ENCODE measurements around the gene KANSL1. TPM values are rescaled to one million over a fixed set of nuclear protein-coding genes. Genes with fewer than 3 reads are reported as not detected.

Gene KANSL1
- total and polyA plus RNA-seq, 2 of the 4 experiments (the other 2 are of a cell fraction): 19.1 to 49.6 TPM

GRCh38 chr17:46039592-46040186, 153.5 kb downstream of the KANSL1 start:
- H4K5ac ChIP-seq (ENCODE audit: low read depth, low read length): no peak overlapping the region

More at GRCh38 chr17:46039592-46040186, 153.5 kb downstream of the KANSL1 start:
- Histone ChIP-seq H3K9me1 (ENCODE audit: insufficient read depth, low read length) (no peaks in the 10 kb centered on the region), H2BK5ac (ENCODE audit: low read depth, low read length, poor library complexity, severe bottlenecking) (no peak overlapping the region), H2BK15ac (ENCODE audit: low read depth, low read length) (no peak overlapping the region), H3K4ac (ENCODE audit: low read depth, low read length) (no peak overlapping the region), H3K4me3 (ENCODE audit: insufficient read depth, low read depth, low read length) (no peak overlapping the region), H3K4me2 (ENCODE audit: low read depth, low read length) (no peak overlapping the region), H2AK9ac (replicated peaks; ENCODE audit: low read depth, low read length, poor library complexity) (no peak overlapping the region), H3K79me1 (ENCODE audit: low read depth in 1 of 2, low read length in 2 of 2) (peaks cover 33 to 40% of the 10 kb centered on the region in 2 experiments), H3K36me3 (ENCODE audit: control insufficient read depth, insufficient read depth, low read length) (peaks cover 46% of the 10 kb centered on the region), H4K8ac (ENCODE audit: low read depth in 2 of 2, low read length in 2 of 2) (no peak overlapping the region), H3K27me3 (ENCODE audit: control insufficient read depth, insufficient read depth, low read length) (no peaks in the 10 kb centered on the region), H2BK20ac (ENCODE audit: low read depth, low read length) (no peak overlapping the region), H3K56ac (ENCODE audit: extremely low read depth, insufficient read depth, low read length) (no peak overlapping the region), H3K27ac (ENCODE audit: insufficient read depth, low read length) (no peak overlapping the region), H2AK5ac (ENCODE audit: low read depth, low read length) (no peak overlapping the region), H4K20me1 (ENCODE audit: insufficient read depth, low read length) (peaks cover 10% of the 10 kb centered on the region; the same call in 1 of the 2 replicates), H4K91ac (ENCODE audit: insufficient read depth, low read depth, low read length) (no peak overlapping the region), H3K23ac (ENCODE audit: low read depth, low read length) (no peak overlapping the region), H3K9me3 (ENCODE audit: control insufficient read depth, insufficient read depth, low read length) (no peaks in the 10 kb centered on the region), H3K4me1 (ENCODE audit: control insufficient read depth, insufficient read depth, low read length) (no peaks in the 10 kb centered on the region), H3K14ac (replicated peaks; ENCODE audit: low read depth, low read length) (no peak overlapping the region), H3K18ac (ENCODE audit: low read depth, low read length) (no peak overlapping the region), H2BK120ac (ENCODE audit: low read depth, low read length) (no peak overlapping the region), H2AFZ (replicated peaks; ENCODE audit: low read length, poor library complexity) (no peak overlapping the region), H3K9ac (ENCODE audit: low read depth, low read length) (no peak overlapping the region)
- no TSS peak for BruUV-seq (replicated peaks)
- WGBS, 2 experiments (ENCODE audit: extremely low coverage in 2 of 2, insufficient read length in 1 of 2): 80% methylated on average over 1 of the region's 5 CpGs; no CpG with 5 or more reads in 1 of the 2 experiments
- ChIA-PET CTCF (interaction anchor here (0.8 kb wide), 1 partner anchor 153 kb away, joined by 3 read pairs; the partner anchor contains the start of gene KANSL1), POLR2A (ENCODE audit: unreplicated experiment) (no interaction called here)
- intact Hi-C loops (cut with micrococcal nuclease) (loop anchor here (10.0 kb wide), 1 partner anchor 55 kb away; no protein-coding TSS in a partner anchor), dilution Hi-C loops (cut with HindIII; ENCODE audit: low sequenced_read_pairs, unreplicated experiment) (no loop called here), in situ Hi-C loops (cut with MboI; ENCODE audit: low sequenced_read_pairs) (no loop called here)
- DNase-seq (no peak), ATAC-seq (ENCODE audit: low read depth) (no peak)
- TF ChIP-seq MAZ (IDR thresholded peaks at IDR 0.05; ENCODE audit: borderline replicate concordance, low read depth, low read length) (no peak), FOS (IDR thresholded peaks at IDR 0.05; ENCODE audit: low read depth, low read length) (no peak), CEBPB (IDR thresholded peaks at IDR 0.05; ENCODE audit: low read depth, low read length) (no peak), RCOR1 (IDR thresholded peaks at IDR 0.05; ENCODE audit: insufficient replicate concordance, low read length) (no peak), RFX5 (IDR thresholded peaks at IDR 0.05; ENCODE audit: low read depth, low read length) (no peak), ELK1 (IDR thresholded peaks at IDR 0.05; ENCODE audit: borderline replicate concordance, low read depth, low read length) (no peak), RAD21 (IDR thresholded peaks at IDR 0.05; ENCODE audit: low read length) (no peak), CHD1 (IDR thresholded peaks at IDR 0.05; ENCODE audit: low read depth, low read length) (no peak), MAFK (IDR thresholded peaks at IDR 0.05; ENCODE audit: low read depth, low read length) (no peak), NFE2L2 (IDR thresholded peaks at IDR 0.05; ENCODE audit: low read depth, low read length) (no peak), SMC3 (IDR thresholded peaks at IDR 0.05; ENCODE audit: low read depth, low read length) (no peak), BHLHE40 (IDR thresholded peaks at IDR 0.05; ENCODE audit: low read depth, low read length) (no peak), MXI1 (IDR thresholded peaks at IDR 0.05; ENCODE audit: borderline replicate concordance, low read depth, low read length) (no peak), POLR2A (IDR thresholded peaks at IDR 0.05; ENCODE audit: low read depth, low read length) (no peak)
- TF ChIP-seq, protein P1, sequence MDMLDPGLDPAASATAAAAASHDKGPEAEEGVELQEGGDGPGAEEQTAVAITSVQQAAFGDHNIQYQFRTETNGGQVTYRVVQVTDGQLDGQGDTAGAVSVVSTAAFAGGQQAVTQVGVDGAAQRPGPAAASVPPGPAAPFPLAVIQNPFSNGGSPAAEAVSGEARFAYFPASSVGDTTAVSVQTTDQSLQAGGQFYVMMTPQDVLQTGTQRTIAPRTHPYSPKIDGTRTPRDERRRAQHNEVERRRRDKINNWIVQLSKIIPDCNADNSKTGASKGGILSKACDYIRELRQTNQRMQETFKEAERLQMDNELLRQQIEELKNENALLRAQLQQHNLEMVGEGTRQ (IDR thresholded peaks at IDR 0.05; ENCODE audit: low read depth, low read length): no peak
- TF ChIP-seq, protein P2, sequence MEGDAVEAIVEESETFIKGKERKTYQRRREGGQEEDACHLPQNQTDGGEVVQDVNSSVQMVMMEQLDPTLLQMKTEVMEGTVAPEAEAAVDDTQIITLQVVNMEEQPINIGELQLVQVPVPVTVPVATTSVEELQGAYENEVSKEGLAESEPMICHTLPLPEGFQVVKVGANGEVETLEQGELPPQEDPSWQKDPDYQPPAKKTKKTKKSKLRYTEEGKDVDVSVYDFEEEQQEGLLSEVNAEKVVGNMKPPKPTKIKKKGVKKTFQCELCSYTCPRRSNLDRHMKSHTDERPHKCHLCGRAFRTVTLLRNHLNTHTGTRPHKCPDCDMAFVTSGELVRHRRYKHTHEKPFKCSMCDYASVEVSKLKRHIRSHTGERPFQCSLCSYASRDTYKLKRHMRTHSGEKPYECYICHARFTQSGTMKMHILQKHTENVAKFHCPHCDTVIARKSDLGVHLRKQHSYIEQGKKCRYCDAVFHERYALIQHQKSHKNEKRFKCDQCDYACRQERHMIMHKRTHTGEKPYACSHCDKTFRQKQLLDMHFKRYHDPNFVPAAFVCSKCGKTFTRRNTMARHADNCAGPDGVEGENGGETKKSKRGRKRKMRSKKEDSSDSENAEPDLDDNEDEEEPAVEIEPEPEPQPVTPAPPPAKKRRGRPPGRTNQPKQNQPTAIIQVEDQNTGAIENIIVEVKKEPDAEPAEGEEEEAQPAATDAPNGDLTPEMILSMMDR (conservative IDR thresholded peaks at IDR 0.05; ENCODE audit: low read depth, low read length): no peak

Data from IMR-90 (cell line).